HCT116 (cell line): ENCODE measurements around the gene PNPLA6. TPM values are rescaled to one million over a fixed set of nuclear protein-coding genes. Genes with fewer than 3 reads are reported as not detected.

Experiments used
- ATAC-seq: fragments of 200-7000 bp; cut with Tn5 transposase; 2 replicates; pipeline ENCODE4 v1.9.1; 2020; ENCODE audit warnings: mild to moderate bottlenecking, moderate library complexity
- BruUV-seq: library from RNA; stranded (reverse); fragments of 400-500 nt; replicated peaks from 2 replicates; lab custom pipeline; 2021; lab: Mats Ljungman, UMichigan
- CTCF ChIA-PET: fragments of 300-600 bp; sonication (Branson Sonifier 250); formaldehyde crosslinking; loops from one replicate; lab custom pipeline; 2021; ENCODE audit warnings: antibody characterized with exemption; lab: Charles Lee
- POLR2A ChIA-PET: fragments of 300-600, 350-600 bp; sonication (Branson Sonifier 250); formaldehyde crosslinking; loops from one replicate; lab custom pipeline; 2021; ENCODE audit warnings: antibody characterized with exemption; lab: Charles Lee
- RAD21 ChIA-PET, 2 experiments: fragments of 300-600 bp; sonication (Branson Sonifier 250); formaldehyde crosslinking; loops; one replicate each; lab custom pipeline; 2023; ENCODE audit warnings: low total read pairs in 2 of 2; ENCODE audit not compliant: uncharacterized antibody in 2 of 2, unreplicated experiment in 2 of 2, low non-redundant PET in 1 of 2; lab: Charles Lee
- DNase-seq: peaks from one replicate; pipeline ENCODE4 v3.0.0-alpha.2; 2010; ENCODE audit warnings: low read depth, low spot score
- H2AFZ ChIP-seq: fragments of 200-600 bp; shearing (Covaris generic), sonication (generic); 2 replicates; pipeline ENCODE4 v1.6.1; 2017; ENCODE audit warnings: low read depth, mixed run types, mixed read lengths, antibody characterized with exemption, low read length; ENCODE audit not compliant: poor library complexity, severe bottlenecking
- H3K27ac ChIP-seq: 2 replicates; pipeline ENCODE4 v1.5.1; 2012; ENCODE audit warnings: low read depth, low read length
- H3K27me3 ChIP-seq: fragments of 200-600 bp; sonication (generic); 2 replicates; pipeline ENCODE4 v1.6.1; 2016; ENCODE audit warnings: mixed run types, low read length, mixed read lengths; ENCODE audit not compliant: insufficient read depth
- H3K36me3 ChIP-seq, 2 experiments: fragments of 200-500 bp in 1 of 2; fragments of 200-600 bp in 1 of 2; sonication (Bioruptor generic) in 1 of 2; sonication (generic) in 1 of 2; 2 replicates each; pipeline versions ENCODE4 v1.5.1 to v1.6.1; 2014 to 2016; ENCODE audit warnings: low read length in 2 of 2, inconsistent platforms in 1 of 2, mixed read lengths in 1 of 2, mixed run types in 1 of 2; ENCODE audit not compliant: insufficient read depth in 2 of 2, control insufficient read depth in 1 of 2
- H3K4me1 ChIP-seq, 2 experiments: fragments of 200-600 bp in 1 of 2; sonication (generic) in 1 of 2; 2 replicates each; pipeline versions ENCODE4 v1.5.1 to v1.6.1; 2012 to 2017; ENCODE audit warnings: low read length in 2 of 2, inconsistent platforms in 1 of 2, mild to moderate bottlenecking in 1 of 2, mixed read lengths in 1 of 2, mixed run types in 1 of 2, moderate library complexity in 1 of 2; ENCODE audit not compliant: insufficient read depth in 2 of 2, control insufficient read depth in 1 of 2
- H3K4me2 ChIP-seq: fragments of 200-600 bp; sonication (generic); 2 replicates; pipeline ENCODE4 v1.6.1; 2017; ENCODE audit warnings: mixed run types, low read length, mixed read lengths
- H3K4me3 ChIP-seq, 2 experiments: fragments of 200-600 bp in 1 of 2; sonication (generic) in 1 of 2; replicated peaks in 1 of 2; 2 replicates each; pipeline ENCODE4 v1.5.1; 2011 to 2016; ENCODE audit warnings: low read length in 2 of 2, control low read depth in 1 of 2, low read depth in 1 of 2, mild to moderate bottlenecking in 1 of 2, mixed read lengths in 1 of 2, mixed run types in 1 of 2
- H3K79me2 ChIP-seq: fragments of 200-600 bp; sonication (generic); 2 replicates; pipeline ENCODE4 v1.6.1; 2017; ENCODE audit warnings: mild to moderate bottlenecking, mixed run types, low read length, moderate library complexity, mixed read lengths; ENCODE audit not compliant: insufficient read depth
- H3K9ac ChIP-seq: fragments of 200-600 bp; sonication (generic); 2 replicates; pipeline ENCODE4 v1.6.1; 2016; ENCODE audit warnings: low read length, mixed read lengths
- H3K9me2 ChIP-seq: fragments of 200-600 bp; sonication (generic), shearing (Covaris generic); 2 replicates; pipeline ENCODE4 v1.6.1; 2017; ENCODE audit warnings: mixed run types, mild to moderate bottlenecking, moderate library complexity; ENCODE audit not compliant: insufficient read depth
- H3K9me3 ChIP-seq, 2 experiments: fragments of 200-500 bp in 1 of 2; fragments of 200-600 bp in 1 of 2; sonication (Bioruptor generic) in 1 of 2; sonication (generic) in 1 of 2; 2 replicates each; pipeline ENCODE4 v1.6.1; 2014 to 2017; ENCODE audit warnings: low read length in 2 of 2, mixed read lengths in 2 of 2, inconsistent platforms in 1 of 2, low read depth in 1 of 2, mild to moderate bottlenecking in 1 of 2, mixed run types in 1 of 2, moderate library complexity in 1 of 2; ENCODE audit not compliant: control insufficient read depth in 1 of 2, insufficient read depth in 1 of 2
- H4K20me1 ChIP-seq: fragments of 200-600 bp; sonication (generic), shearing (Covaris generic); 2 replicates; pipeline ENCODE4 v1.6.1; 2017; ENCODE audit warnings: mixed run types, mild to moderate bottlenecking, moderate library complexity; ENCODE audit not compliant: insufficient read depth
- CEBPB ChIP-seq: IDR thresholded peaks from 2 replicates; pipeline ENCODE4 v1.6.1; 2012; ENCODE audit warnings: low read depth
- ELF1 ChIP-seq: IDR thresholded peaks from 2 replicates; pipeline ENCODE4 v1.6.1; 2012; ENCODE audit warnings: low read depth, borderline replicate concordance
- EZH2 ChIP-seq: fragments of 200-600 bp; sonication (generic); IDR thresholded peaks from 2 replicates; pipeline ENCODE4 v1.6.1; 2017; ENCODE audit warnings: antibody characterized with exemption, mixed run types
- EZH2phosphoT487 ChIP-seq: fragments of 200-600 bp; IDR thresholded peaks from 2 replicates; pipeline ENCODE4 v1.6.1; 2018; ENCODE audit warnings: antibody characterized with exemption, borderline replicate concordance
- JUND ChIP-seq: IDR thresholded peaks from 2 replicates; pipeline ENCODE4 v1.6.1; 2012
- POLR2AphosphoS5 ChIP-seq: IDR thresholded peaks from 2 replicates; pipeline ENCODE4 v1.6.1; 2011; ENCODE audit warnings: mild to moderate bottlenecking, low read depth, low read length, moderate library complexity
- REST ChIP-seq: IDR thresholded peaks from 2 replicates; pipeline ENCODE4 v1.6.1; 2012; ENCODE audit warnings: low read depth
- SIN3A ChIP-seq: IDR thresholded peaks from 2 replicates; pipeline ENCODE4 v1.6.1; 2012; ENCODE audit warnings: low read depth
- intact Hi-C: fragments of 100-400 bp; cut with micrococcal nuclease; formaldehyde crosslinking; loops from 2 replicates; pipeline ENCODE4 v1.10.0; 2022
- total RNA-seq: library from RNA; stranded (reverse); gene quantifications from one replicate; pipeline ENCODE4 v1.2.1, GENCODE V29; 2021; ENCODE audit not compliant: unreplicated experiment
- TF ChIP-seq, protein P1 (sequence below), 3 experiments: fragments of 200-600 bp in 1 of 3; sonication (generic) in 1 of 3; IDR thresholded peaks in 2 of 3; conservative IDR thresholded peaks in 1 of 3; 2 replicates each; pipeline ENCODE4 v1.5.1; 2012 to 2017; ENCODE audit warnings: low read depth in 2 of 3, low read length in 2 of 3, antibody characterized with exemption in 1 of 3, borderline replicate concordance in 1 of 3, control low read depth in 1 of 3, mild to moderate bottlenecking in 1 of 3, mixed read lengths in 1 of 3, mixed run types in 1 of 3, moderate library complexity in 1 of 3; ENCODE audit not compliant: insufficient read depth in 1 of 3
- TF ChIP-seq, protein P2 (sequence below): IDR thresholded peaks from 2 replicates; pipeline ENCODE4 v1.6.1; 2011; ENCODE audit warnings: mild to moderate bottlenecking, low read length, moderate library complexity; ENCODE audit not compliant: insufficient replicate concordance; ENCODE audit errors: extremely low read depth

PNPLA6 gene
- total RNA-seq, 1 experiment from 2014 or later, result 159 TPM

- DNase-seq (no peak), ATAC-seq (no peak)
- intact Hi-C loops, result no loop called here
- Histone ChIP-seq H3K36me3 (peaks cover 0 to 3% of the 10 kb centered on the region in 2 experiments; a peak in 2 of 4 replicates), H3K79me2 (no peaks in the 10 kb centered on the region), H3K27me3 (no peaks in the 10 kb centered on the region), H3K4me1 (no peaks in the 10 kb centered on the region), H3K9me2 (no peaks in the 10 kb centered on the region), H3K4me2 (no peak overlapping the region), H4K20me1 (no peaks in the 10 kb centered on the region), H2AFZ (no peak overlapping the region), H3K4me3 (no peak overlapping the region), H3K9ac (no peak overlapping the region), H3K9me3 (no peaks in the 10 kb centered on the region), H3K27ac (no peak overlapping the region)
- POLR2A ChIA-PET, result interaction anchor here (0.6 kb wide), 1 partner anchor 44 kb away, joined by 4 read pairs; no protein-coding TSS in a partner anchor
- TF ChIP-seq, protein P1, sequence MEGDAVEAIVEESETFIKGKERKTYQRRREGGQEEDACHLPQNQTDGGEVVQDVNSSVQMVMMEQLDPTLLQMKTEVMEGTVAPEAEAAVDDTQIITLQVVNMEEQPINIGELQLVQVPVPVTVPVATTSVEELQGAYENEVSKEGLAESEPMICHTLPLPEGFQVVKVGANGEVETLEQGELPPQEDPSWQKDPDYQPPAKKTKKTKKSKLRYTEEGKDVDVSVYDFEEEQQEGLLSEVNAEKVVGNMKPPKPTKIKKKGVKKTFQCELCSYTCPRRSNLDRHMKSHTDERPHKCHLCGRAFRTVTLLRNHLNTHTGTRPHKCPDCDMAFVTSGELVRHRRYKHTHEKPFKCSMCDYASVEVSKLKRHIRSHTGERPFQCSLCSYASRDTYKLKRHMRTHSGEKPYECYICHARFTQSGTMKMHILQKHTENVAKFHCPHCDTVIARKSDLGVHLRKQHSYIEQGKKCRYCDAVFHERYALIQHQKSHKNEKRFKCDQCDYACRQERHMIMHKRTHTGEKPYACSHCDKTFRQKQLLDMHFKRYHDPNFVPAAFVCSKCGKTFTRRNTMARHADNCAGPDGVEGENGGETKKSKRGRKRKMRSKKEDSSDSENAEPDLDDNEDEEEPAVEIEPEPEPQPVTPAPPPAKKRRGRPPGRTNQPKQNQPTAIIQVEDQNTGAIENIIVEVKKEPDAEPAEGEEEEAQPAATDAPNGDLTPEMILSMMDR (IDR thresholded peaks at IDR 0.05 in 2 of 3, conservative IDR thresholded peaks at IDR 0.05 in 1 of 3; ENCODE audit: borderline replicate concordance in 1 of 3, insufficient read depth in 1 of 3, low read depth in 2 of 3, low read length in 2 of 3), result no peak
- peak; percentile 96 for TF ChIP-seq REST
- TF ChIP-seq SIN3A, result 0 out of 2 replicates have a peak, but pooled peaks have one; percentile 48
- TF ChIP-seq, protein P2, sequence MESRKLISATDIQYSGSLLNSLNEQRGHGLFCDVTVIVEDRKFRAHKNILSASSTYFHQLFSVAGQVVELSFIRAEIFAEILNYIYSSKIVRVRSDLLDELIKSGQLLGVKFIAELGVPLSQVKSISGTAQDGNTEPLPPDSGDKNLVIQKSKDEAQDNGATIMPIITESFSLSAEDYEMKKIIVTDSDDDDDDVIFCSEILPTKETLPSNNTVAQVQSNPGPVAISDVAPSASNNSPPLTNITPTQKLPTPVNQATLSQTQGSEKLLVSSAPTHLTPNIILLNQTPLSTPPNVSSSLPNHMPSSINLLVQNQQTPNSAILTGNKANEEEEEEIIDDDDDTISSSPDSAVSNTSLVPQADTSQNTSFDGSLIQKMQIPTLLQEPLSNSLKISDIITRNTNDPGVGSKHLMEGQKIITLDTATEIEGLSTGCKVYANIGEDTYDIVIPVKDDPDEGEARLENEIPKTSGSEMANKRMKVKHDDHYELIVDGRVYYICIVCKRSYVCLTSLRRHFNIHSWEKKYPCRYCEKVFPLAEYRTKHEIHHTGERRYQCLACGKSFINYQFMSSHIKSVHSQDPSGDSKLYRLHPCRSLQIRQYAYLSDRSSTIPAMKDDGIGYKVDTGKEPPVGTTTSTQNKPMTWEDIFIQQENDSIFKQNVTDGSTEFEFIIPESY, result no peak
- no peak for TF ChIP-seq ELF1
- TF ChIP-seq CEBPB, result no peak
- TF ChIP-seq EZH2, result no peak
- TF ChIP-seq POLR2AphosphoS5, result peak; percentile 28; the same call in 1 of the 2 replicates
- no peak for TF ChIP-seq JUND
- TF ChIP-seq EZH2phosphoT487, result no peak
- BruUV-seq, result no TSS peak
- RAD21 ChIA-PET, result no interaction called here
- CTCF ChIA-PET, result no interaction called here
These were observed 27.3 kb downstream of the PNPLA6 start for GRCh38 chr19:7562646-7563393.
